Measurements from ENCODE around the gene PREX1. TPM values are rescaled to one million over a fixed set of nuclear protein-coding genes. Genes with fewer than 3 reads are reported as not detected.

PREX1 gene
- total and polyA plus RNA-seq, 4 donors, result 20.4 to 49.0 (median 42.6) TPM

GRCh38 chr20:48733296-48733790 is 94.5 kb downstream of the PREX1 start:
- Histone ChIP-seq H3K4me1 (ENCODE audit: control insufficient read depth in 1 of 2, insufficient read depth in 2 of 2, low read length in 2 of 2) (no peaks in the 10 kb centered on the region), H3K27ac (ENCODE audit: low read depth in 1 of 2, low read length in 2 of 2) (no peak overlapping the region), H3K9me3 (ENCODE audit: control insufficient read depth, low read length) (no peaks in the 10 kb centered on the region), H3K4me3 (ENCODE audit: low read length in 2 of 2) (no peak overlapping the region), H3K36me3 (ENCODE audit: control insufficient read depth in 1 of 2, insufficient read depth in 2 of 2, low read length in 1 of 2) (no peaks in the 10 kb centered on the region), H3K27me3 (ENCODE audit: control insufficient read depth in 1 of 2, insufficient read depth in 2 of 2, low read length in 1 of 2) (no peaks in the 10 kb centered on the region)
- ATAC-seq (ENCODE audit: low FRiP score) (no peak), DNase-seq (no peak)
- intact Hi-C loops (cut with DNase I), result no loop called here
- 62 to 71% methylated on average over 3 of the region's 3 CpGs for WGBS, 2 donors

- Histone ChIP-seq H3K4me1 (ENCODE audit: control insufficient read depth in 1 of 2, insufficient read depth in 2 of 2, low read length in 2 of 2) (no peaks in the 10 kb centered on the region), H3K4me3 (ENCODE audit: low read length in 2 of 2) (no peak overlapping the region), H3K27me3 (ENCODE audit: control insufficient read depth in 1 of 2, insufficient read depth in 2 of 2, low read length in 1 of 2) (no peaks in the 10 kb centered on the region), H3K27ac (ENCODE audit: low read depth in 1 of 2, low read length in 2 of 2) (no peak overlapping the region), H3K36me3 (ENCODE audit: control insufficient read depth in 1 of 2, insufficient read depth in 2 of 2, low read length in 1 of 2) (no peaks in the 10 kb centered on the region), H3K9me3 (ENCODE audit: control insufficient read depth, low read length) (no peaks in the 10 kb centered on the region)
- ATAC-seq (ENCODE audit: low FRiP score) (no peak), DNase-seq (peak in 1 of 2 donors; percentile 72)
- intact Hi-C loops (cut with DNase I), result no loop called here
- WGBS, 2 donors, result 24 to 25% methylated on average over 12 of the region's 12 CpGs
Measured at GRCh38 chr20:48732081-48732829, 95.5 kb downstream of the PREX1 start.

GRCh38 chr20:48731536-48731935 is 96.3 kb downstream of the PREX1 start:
- peak in 1 of 2 donors; percentile 70 for DNase-seq
- no peaks in the 10 kb centered on the region for H3K4me1 ChIP-seq (ENCODE audit: control insufficient read depth in 1 of 2, insufficient read depth in 2 of 2, low read length in 2 of 2)
- H3K9me3 ChIP-seq (ENCODE audit: control insufficient read depth, low read length), result no peaks in the 10 kb centered on the region
- no peaks in the 10 kb centered on the region for H3K36me3 ChIP-seq (ENCODE audit: control insufficient read depth in 1 of 2, insufficient read depth in 2 of 2, low read length in 1 of 2)
- H3K4me3 ChIP-seq (ENCODE audit: low read length in 2 of 2), result no peak overlapping the region
- H3K27ac ChIP-seq (ENCODE audit: low read depth in 1 of 2, low read length in 2 of 2), result no peak overlapping the region
- ATAC-seq (ENCODE audit: low FRiP score), result no peak
- 73 to 84% methylated on average over 4 of the region's 4 CpGs for whole genome bisulfite sequencing, 2 donors
- no peaks in the 10 kb centered on the region for H3K27me3 ChIP-seq (ENCODE audit: control insufficient read depth in 1 of 2, insufficient read depth in 2 of 2, low read length in 1 of 2)
- intact Hi-C loops (cut with DNase I), result no loop called here

DNA sequence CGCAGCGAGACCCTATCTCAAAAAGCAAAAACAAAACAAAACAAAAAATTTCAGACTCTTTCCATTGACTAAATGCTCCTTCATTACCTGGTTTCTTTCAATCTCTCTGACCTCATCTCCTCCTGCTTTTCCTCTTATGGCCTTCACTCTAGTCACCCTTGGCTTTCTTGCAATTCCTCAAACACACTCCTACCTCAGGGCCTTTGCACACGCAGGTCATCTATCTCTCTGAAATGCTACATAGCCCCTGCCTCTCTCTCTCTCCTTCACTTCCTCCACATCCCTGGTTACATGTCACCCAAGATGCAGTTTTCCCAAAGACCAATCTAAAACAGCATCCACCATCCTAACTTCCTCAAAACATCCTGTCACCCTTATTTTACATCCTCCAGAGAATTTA is 96.8 kb downstream of the PREX1 start:
- H3K36me3 ChIP-seq (ENCODE audit: control insufficient read depth in 1 of 2, insufficient read depth in 2 of 2, low read length in 1 of 2), result no peaks in the 10 kb centered on the region
- WGBS, 2 donors, result 98% methylated on average over 3 of the region's 3 CpGs
- H3K9me3 ChIP-seq (ENCODE audit: control insufficient read depth, low read length), result no peaks in the 10 kb centered on the region
- DNase-seq (no peak), ATAC-seq (ENCODE audit: low FRiP score) (no peak)
- H3K4me1 ChIP-seq (ENCODE audit: control insufficient read depth in 1 of 2, insufficient read depth in 2 of 2, low read length in 2 of 2), result no peaks in the 10 kb centered on the region
- H3K27me3 ChIP-seq (ENCODE audit: control insufficient read depth in 1 of 2, insufficient read depth in 2 of 2, low read length in 1 of 2), result no peaks in the 10 kb centered on the region
- intact Hi-C loops (cut with DNase I), result no loop called here
- no peak overlapping the region for H3K27ac ChIP-seq (ENCODE audit: low read depth in 1 of 2, low read length in 2 of 2)
- H3K4me3 ChIP-seq (ENCODE audit: low read length in 2 of 2), result no peak overlapping the region

- WGBS, 2 donors, result 94 to 96% methylated on average over 6 of the region's 6 CpGs
- H3K4me1 ChIP-seq (ENCODE audit: control insufficient read depth in 1 of 2, insufficient read depth in 2 of 2, low read length in 2 of 2), result no peaks in the 10 kb centered on the region
- H3K9me3 ChIP-seq (ENCODE audit: control insufficient read depth, low read length), result no peaks in the 10 kb centered on the region
- H3K4me3 ChIP-seq (ENCODE audit: low read length in 2 of 2), result no peak overlapping the region
- intact Hi-C loops (cut with DNase I), result loop anchor here in 1 of 2 donors (10.0 kb wide), 1 partner anchor 175 kb away; no protein-coding TSS in a partner anchor
- H3K27ac ChIP-seq (ENCODE audit: low read depth in 1 of 2, low read length in 2 of 2), result no peak overlapping the region
- H3K36me3 ChIP-seq (ENCODE audit: control insufficient read depth in 1 of 2, insufficient read depth in 2 of 2, low read length in 1 of 2), result no peaks in the 10 kb centered on the region
- ATAC-seq (ENCODE audit: low FRiP score) (no peak), DNase-seq (no peak)
- H3K27me3 ChIP-seq (ENCODE audit: control insufficient read depth in 1 of 2, insufficient read depth in 2 of 2, low read length in 1 of 2), result no peaks in the 10 kb centered on the region
Measured at GRCh38 chr20:48729538-48729937, 98.3 kb downstream of the PREX1 start.

GRCh38 chr20:48728042-48728825 is 99.6 kb downstream of the PREX1 start:
- peaks cover 0 to 6% of the 10 kb centered on the region in 2 donors for H3K4me1 ChIP-seq (ENCODE audit: control insufficient read depth in 1 of 2, insufficient read depth in 2 of 2, low read length in 2 of 2)
- 56 to 60% methylated on average over 9 of the region's 9 CpGs for WGBS, 2 donors
- H3K36me3 ChIP-seq (ENCODE audit: control insufficient read depth in 1 of 2, insufficient read depth in 2 of 2, low read length in 1 of 2), result no peaks in the 10 kb centered on the region
- H3K27ac ChIP-seq (ENCODE audit: low read depth in 1 of 2, low read length in 2 of 2), result no peak overlapping the region
- intact Hi-C loops (cut with DNase I), result loop anchor here in 1 of 2 donors (10.0 kb wide), 1 partner anchor 177 kb away; no protein-coding TSS in a partner anchor
- ATAC-seq (ENCODE audit: low FRiP score) (no peak), DNase-seq (no peak)
- H3K27me3 ChIP-seq (ENCODE audit: control insufficient read depth in 1 of 2, insufficient read depth in 2 of 2, low read length in 1 of 2), result no peaks in the 10 kb centered on the region
- no peaks in the 10 kb centered on the region for H3K9me3 ChIP-seq (ENCODE audit: control insufficient read depth, low read length)
- H3K4me3 ChIP-seq (ENCODE audit: low read length in 2 of 2), result no peak overlapping the region

- WGBS, 2 donors, result 90 to 94% methylated on average over 6 of the region's 6 CpGs
- Histone ChIP-seq H3K27ac (ENCODE audit: low read depth in 1 of 2, low read length in 2 of 2) (no peak overlapping the region), H3K4me3 (ENCODE audit: low read length in 2 of 2) (no peak overlapping the region), H3K9me3 (ENCODE audit: control insufficient read depth, low read length) (no peaks in the 10 kb centered on the region), H3K36me3 (ENCODE audit: control insufficient read depth in 1 of 2, insufficient read depth in 2 of 2, low read length in 1 of 2) (no peaks in the 10 kb centered on the region), H3K27me3 (ENCODE audit: control insufficient read depth in 1 of 2, insufficient read depth in 2 of 2, low read length in 1 of 2) (no peaks in the 10 kb centered on the region), H3K4me1 (ENCODE audit: control insufficient read depth in 1 of 2, insufficient read depth in 2 of 2, low read length in 2 of 2) (peaks cover 0 to 6% of the 10 kb centered on the region in 2 donors)
- DNase-seq (no peak), ATAC-seq (ENCODE audit: low FRiP score) (no peak)
- intact Hi-C loops (cut with DNase I), result loop anchor here in 1 of 2 donors (10.0 kb wide), 1 partner anchor 178 kb away; no protein-coding TSS in a partner anchor
Measured at GRCh38 chr20:48727226-48727625, 100.6 kb downstream of the PREX1 start.

DNA sequence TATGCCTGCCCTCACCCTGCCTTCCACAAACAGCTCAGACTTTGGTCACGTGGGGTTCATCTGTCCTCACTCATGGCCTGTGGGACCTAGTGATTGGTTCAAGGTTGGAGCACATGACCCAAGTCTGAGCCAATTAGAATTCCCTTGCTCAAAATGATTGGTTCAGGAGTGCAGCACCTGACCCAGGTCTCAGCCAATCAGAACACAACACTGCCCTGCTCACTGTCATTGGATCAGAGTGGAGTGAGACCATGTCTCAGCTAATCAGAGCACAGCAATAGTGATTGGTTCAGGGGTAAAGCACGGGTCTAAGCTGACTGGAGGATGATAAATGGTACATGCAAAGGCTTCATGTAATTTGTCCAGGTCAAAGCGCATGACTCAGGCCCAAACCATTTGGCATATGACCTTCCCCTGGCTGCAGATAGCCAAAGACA is 102.2 kb downstream of the PREX1 start:
- ATAC-seq (ENCODE audit: low FRiP score), result no peak
- peaks cover 5 to 6% of the 10 kb centered on the region in 2 donors for H3K4me1 ChIP-seq (ENCODE audit: control insufficient read depth in 1 of 2, insufficient read depth in 2 of 2, low read length in 2 of 2)
- H3K4me3 ChIP-seq (ENCODE audit: low read length in 2 of 2), result no peak overlapping the region
- 65 to 66% methylated on average over 3 of the region's 3 CpGs for WGBS, 2 donors
- no peaks in the 10 kb centered on the region for H3K27me3 ChIP-seq (ENCODE audit: control insufficient read depth in 1 of 2, insufficient read depth in 2 of 2, low read length in 1 of 2)
- DNase-seq, result peak in 1 of 2 donors; percentile 21
- intact Hi-C loops (cut with DNase I), result loop anchor here in 1 of 2 donors (10.0 kb wide), 1 partner anchor 179 kb away; no protein-coding TSS in a partner anchor
- peak overlapping the region; percentile 10 to 96 for H3K27ac ChIP-seq (ENCODE audit: low read depth in 1 of 2, low read length in 2 of 2)
- H3K36me3 ChIP-seq (ENCODE audit: control insufficient read depth in 1 of 2, insufficient read depth in 2 of 2, low read length in 1 of 2), result no peaks in the 10 kb centered on the region
- no peaks in the 10 kb centered on the region for H3K9me3 ChIP-seq (ENCODE audit: control insufficient read depth, low read length)
